COLO829 (cell line): ENCODE data around the gene NAPEPLD.
"Not testable (repeated sequence)": the region's sequence is repeated elsewhere in the genome, so short reads cannot be mapped to it uniquely, and the experiment has no call there.

Experiments used
- DNase-seq: peaks from one replicate; pipeline ENCODE4 v3.0.0; 2012; ENCODE audit warnings: low spot score

Gene NAPEPLD

DNA sequence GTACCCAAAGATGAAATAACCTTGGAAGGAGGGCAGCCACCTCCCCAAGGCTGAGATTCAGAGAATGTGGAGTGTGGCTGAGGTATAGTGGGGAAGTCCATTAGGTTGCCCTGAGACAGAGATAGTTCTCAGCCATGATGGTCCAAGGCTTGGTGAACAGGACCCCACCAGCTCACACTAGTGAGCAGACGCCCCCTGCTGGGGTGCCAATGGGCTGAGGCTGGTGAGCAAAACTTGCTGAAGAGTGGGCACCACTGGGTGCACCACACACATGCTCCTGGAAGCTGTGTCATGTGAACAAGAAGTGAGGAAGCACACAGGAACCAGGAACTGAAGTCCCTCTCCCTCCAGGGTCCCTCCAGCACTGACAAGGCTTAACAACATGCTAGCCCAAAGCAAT, 83.2 kb downstream of the NAPEPLD start:
- DNase-seq = peak; percentile 60

DNA sequence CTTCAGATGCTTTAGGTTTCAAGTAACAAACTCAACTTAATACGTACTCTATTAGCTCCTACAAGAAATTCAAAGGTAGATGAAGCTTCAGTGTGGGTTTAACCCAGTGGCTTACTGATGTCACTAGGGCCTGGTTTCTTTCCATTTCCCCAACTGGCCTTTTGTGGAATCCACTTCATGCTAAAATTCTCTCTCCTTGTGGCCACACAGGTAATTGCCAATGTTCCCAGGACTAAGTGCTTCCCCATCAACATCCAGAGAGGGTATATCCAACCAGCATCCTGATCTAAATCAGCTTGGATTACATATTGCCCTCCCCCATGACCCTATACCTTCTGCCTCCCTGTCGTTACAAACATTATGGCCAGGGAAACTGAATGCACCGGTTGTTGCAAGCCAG, 85.0 kb downstream of the NAPEPLD start:
- no peak for DNase-seq

DNA sequence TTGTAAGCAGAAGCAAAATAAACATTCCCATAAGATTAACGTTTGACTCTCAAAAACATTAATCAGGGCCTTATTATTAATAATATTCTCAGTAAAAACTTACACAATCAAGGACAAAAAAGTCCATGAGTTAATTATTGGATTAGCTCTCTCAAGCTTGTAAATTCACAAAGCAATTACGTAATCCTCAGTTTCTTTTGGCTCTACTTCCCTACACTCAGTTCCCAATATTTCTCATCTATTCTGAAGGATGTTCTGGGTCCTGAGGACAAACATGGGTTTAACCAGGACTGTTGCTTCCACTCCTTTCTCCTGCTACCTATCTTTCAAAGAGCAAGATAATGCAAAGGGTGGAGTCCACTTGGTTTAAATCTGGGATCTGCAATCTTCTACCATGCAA, 89.4 kb downstream of the NAPEPLD start:
- no peak for DNase-seq

DNA sequence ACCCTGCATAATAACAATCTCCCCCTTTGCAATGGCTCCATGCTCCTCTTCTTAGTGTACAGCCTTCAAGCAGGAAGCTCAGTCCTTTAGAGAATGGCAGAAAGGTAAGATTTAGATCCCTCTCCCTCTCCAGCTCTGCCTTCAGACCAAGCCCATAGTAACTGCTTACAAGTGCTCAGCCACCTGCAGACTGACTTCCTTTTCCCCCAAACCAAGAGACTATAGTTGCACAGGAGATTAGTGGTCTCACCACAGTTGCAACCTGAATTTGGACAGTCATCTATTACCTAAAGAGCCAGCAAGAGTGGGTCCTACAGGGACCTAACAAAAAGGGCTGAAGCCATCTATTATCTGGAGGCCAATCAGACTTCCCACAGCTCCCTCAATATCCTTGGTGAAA, 90.8 kb downstream of the NAPEPLD start:
- DNase-seq = no peak

DNA sequence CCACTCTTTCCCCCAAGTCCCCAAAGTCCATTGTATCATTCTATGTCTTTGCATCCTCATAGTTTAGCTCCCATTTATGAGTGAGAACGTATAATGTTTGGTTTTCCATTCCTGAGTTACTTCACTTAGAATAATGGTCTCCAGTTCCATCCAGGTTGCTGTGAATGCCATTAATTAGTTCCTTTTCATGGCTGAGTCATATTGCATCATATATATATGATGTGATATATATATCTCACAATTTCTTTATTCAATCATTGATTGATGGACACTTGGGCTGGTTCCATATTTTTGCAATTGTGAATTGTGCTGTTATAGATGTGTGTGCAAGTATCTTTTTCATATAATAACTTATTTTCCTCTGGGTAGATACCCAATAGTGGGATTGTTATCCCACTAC, 92.9 kb downstream of the NAPEPLD start:
- DNase-seq = not testable (repeated sequence)

DNA sequence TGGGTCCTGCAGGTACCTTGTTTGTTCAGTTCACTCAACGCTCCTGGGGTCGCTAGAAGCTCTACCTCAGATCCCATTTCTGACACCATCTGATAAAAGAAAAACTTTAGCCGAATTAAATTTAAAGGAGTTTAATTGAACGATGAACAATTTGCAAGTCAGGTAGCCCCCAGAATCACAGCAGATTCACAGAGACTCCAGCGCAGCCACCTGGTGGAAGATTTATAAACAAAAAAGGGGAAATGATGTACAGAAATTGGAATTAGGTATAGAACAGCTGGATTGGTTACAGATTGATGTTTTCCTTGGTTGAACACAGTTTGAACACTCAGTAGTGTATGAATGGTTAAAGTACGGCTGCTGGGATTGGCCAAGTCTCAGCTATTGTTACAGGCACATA, 97.4 kb downstream of the NAPEPLD start:
- no peak for DNase-seq
